ENCODE results near the gene PAIP2B. TPM values are rescaled to one million over a fixed set of nuclear protein-coding genes. Genes with fewer than 3 reads are reported as not detected.

PAIP2B gene
- total RNA-seq, 1 donor from 2014 or later, result 2.9 TPM

DNA sequence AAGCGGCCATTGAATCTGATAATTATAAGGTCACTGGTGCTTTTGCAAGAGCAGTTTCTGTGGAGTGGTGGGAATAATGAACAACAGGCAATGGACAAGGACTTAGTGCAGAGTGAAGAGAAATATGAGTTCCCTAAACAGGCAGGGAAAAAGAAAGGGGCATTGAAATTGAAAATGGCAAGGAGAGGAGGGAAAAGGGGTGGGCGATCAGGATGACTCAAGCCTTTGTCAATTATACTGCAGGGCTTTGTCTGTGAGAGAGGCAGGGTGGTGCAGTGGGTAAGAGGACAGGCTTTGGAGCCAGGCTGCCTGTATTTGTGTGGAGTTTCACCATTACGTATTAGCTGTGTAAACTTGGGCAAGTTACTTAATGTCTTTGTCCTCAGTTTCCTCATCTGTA is 29.5 kb upstream of the PAIP2B start:
- Histone ChIP-seq H3K27me3 (ENCODE audit: control insufficient read depth, insufficient read depth, low read length) (no peaks in the 10 kb centered on the region), H3K4me3 (ENCODE audit: low read depth, low read length) (no peak overlapping the region), H3K36me3 (ENCODE audit: control insufficient read depth, insufficient read depth, low read length) (no peaks in the 10 kb centered on the region)
- DNase-seq (ENCODE audit: low read depth), result no peak
- TF ChIP-seq, protein P1, sequence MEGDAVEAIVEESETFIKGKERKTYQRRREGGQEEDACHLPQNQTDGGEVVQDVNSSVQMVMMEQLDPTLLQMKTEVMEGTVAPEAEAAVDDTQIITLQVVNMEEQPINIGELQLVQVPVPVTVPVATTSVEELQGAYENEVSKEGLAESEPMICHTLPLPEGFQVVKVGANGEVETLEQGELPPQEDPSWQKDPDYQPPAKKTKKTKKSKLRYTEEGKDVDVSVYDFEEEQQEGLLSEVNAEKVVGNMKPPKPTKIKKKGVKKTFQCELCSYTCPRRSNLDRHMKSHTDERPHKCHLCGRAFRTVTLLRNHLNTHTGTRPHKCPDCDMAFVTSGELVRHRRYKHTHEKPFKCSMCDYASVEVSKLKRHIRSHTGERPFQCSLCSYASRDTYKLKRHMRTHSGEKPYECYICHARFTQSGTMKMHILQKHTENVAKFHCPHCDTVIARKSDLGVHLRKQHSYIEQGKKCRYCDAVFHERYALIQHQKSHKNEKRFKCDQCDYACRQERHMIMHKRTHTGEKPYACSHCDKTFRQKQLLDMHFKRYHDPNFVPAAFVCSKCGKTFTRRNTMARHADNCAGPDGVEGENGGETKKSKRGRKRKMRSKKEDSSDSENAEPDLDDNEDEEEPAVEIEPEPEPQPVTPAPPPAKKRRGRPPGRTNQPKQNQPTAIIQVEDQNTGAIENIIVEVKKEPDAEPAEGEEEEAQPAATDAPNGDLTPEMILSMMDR (IDR thresholded peaks at IDR 0.05; ENCODE audit: insufficient read depth, low read length, poor library complexity, severe bottlenecking), result no peak

DNA sequence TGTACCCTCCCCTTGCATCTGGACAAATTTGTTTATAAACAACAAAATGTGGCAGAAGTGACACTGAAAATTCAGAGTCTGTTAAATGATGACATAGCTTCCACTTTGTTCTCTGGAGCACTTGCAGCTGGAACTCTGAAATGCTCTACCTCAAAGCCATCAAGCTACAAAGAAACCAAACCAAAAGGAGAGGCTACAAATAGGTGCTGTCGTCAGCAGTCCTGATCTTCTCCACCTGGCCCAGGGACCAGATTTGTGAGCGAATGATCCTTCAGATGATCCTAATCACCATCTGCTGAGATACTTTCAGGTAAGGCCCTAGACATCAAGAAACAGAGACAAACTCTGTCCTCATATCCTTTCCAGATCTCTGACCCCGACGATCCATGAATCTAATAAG is 27.9 kb upstream of the PAIP2B start:
- Histone ChIP-seq H3K36me3 (ENCODE audit: control insufficient read depth, insufficient read depth, low read length) (no peaks in the 10 kb centered on the region), H3K27me3 (ENCODE audit: control insufficient read depth, insufficient read depth, low read length) (no peaks in the 10 kb centered on the region), H3K4me3 (ENCODE audit: low read depth, low read length) (no peak overlapping the region)
- no peak for DNase-seq (ENCODE audit: low read depth)
- TF ChIP-seq, protein P1 (IDR thresholded peaks at IDR 0.05; ENCODE audit: insufficient read depth, low read length, poor library complexity, severe bottlenecking), result no peak

DNA sequence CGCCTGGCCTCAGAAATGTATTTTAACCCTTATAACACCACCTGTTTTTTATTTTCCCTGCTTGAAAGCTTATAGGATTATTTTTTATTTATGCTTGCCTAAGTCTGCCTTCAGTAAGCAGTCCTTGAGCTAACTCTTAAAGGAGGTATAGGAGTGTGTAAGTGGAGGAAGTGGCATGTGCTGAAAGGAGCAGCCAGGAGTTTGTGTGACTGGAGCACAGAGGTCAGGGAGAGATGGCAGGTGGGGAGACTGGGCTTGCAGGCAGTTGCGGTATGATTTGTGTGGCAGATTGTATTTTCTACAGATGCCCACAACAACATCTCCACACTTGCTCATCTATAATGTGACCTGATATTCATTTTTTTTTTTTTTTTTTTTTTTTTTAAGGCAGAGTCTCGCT is 27.2 kb upstream of the PAIP2B start:
- Histone ChIP-seq H3K4me3 (ENCODE audit: low read depth, low read length) (no peak overlapping the region), H3K36me3 (ENCODE audit: control insufficient read depth, insufficient read depth, low read length) (no peaks in the 10 kb centered on the region), H3K27me3 (ENCODE audit: control insufficient read depth, insufficient read depth, low read length) (no peaks in the 10 kb centered on the region)
- no peak for DNase-seq (ENCODE audit: low read depth)
- TF ChIP-seq, protein P1 (IDR thresholded peaks at IDR 0.05; ENCODE audit: insufficient read depth, low read length, poor library complexity, severe bottlenecking), result no peak

DNA sequence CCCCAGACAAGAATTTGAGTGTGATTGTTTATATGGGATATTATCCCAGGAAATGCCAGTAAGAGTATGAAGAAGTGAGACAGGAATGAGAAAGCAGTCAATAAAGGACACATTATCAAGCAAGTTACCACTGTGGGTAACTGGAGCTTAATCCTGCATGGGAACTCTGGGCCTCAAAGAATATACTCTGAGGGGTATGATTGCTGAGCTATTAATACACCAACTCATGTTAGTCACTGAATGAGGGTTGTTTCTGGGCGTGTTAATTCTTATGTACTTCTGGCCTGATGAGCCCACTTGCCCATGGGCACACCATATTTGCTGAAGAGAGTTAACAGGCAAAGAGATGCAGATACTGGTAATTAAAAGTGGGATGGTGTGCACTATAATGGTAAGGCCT is 26.6 kb upstream of the PAIP2B start:
- Histone ChIP-seq H3K36me3 (ENCODE audit: control insufficient read depth, insufficient read depth, low read length) (no peaks in the 10 kb centered on the region), H3K27me3 (ENCODE audit: control insufficient read depth, insufficient read depth, low read length) (no peaks in the 10 kb centered on the region), H3K4me3 (ENCODE audit: low read depth, low read length) (no peak overlapping the region)
- DNase-seq (ENCODE audit: low read depth), result no peak
- TF ChIP-seq, protein P1 (IDR thresholded peaks at IDR 0.05; ENCODE audit: insufficient read depth, low read length, poor library complexity, severe bottlenecking), result no peak

DNA sequence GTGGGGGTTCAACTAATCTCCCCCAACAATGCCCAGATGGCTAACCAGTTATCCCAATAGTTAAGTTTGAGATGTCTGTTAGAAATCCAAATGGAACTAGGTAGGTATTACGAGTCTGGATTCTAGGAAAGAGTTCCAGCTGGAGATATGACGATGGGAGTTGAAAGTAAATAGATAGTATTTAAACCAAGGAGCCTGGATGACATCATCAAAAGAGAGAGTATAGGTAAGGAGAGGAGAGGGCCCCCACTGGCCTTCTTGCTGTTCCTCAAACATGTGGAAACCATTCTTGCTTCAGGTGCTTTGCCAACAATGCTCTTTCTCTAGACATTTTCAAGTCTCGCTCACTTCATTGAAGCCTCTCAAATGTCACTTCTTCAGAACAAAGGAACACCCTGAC is 26.0 kb upstream of the PAIP2B start:
- TF ChIP-seq, protein P1 (IDR thresholded peaks at IDR 0.05; ENCODE audit: insufficient read depth, low read length, poor library complexity, severe bottlenecking), result no peak
- H3K27me3 ChIP-seq (ENCODE audit: control insufficient read depth, insufficient read depth, low read length), result no peaks in the 10 kb centered on the region
- H3K36me3 ChIP-seq (ENCODE audit: control insufficient read depth, insufficient read depth, low read length), result no peaks in the 10 kb centered on the region

DNA sequence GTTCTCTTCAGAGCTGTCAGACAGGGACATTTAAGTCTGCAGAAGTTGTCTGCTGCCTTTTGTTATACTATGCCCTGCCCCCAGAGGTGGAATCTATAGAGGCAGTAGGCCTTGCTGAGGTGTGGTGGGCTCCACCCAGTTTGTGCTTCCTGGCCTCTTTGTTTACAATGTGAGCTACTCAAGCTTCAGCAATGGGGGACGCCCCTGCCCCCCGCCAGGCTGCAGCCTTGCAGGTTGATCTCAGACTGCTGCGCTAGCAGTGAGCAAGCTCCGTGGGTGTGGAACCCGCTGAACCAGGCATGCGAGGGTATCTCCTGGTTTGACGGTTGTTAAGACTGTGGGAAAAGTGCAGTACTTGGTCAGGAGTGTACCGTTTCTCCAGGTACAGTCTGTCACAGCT is 24.0 kb upstream of the PAIP2B start:
- no peak for DNase-seq (ENCODE audit: low read depth)
- H3K27me3 ChIP-seq (ENCODE audit: control insufficient read depth, insufficient read depth, low read length), result no peaks in the 10 kb centered on the region
- TF ChIP-seq, protein P1 (IDR thresholded peaks at IDR 0.05; ENCODE audit: insufficient read depth, low read length, poor library complexity, severe bottlenecking), result no peak
- no peak overlapping the region for H3K4me3 ChIP-seq (ENCODE audit: low read depth, low read length)
- no peaks in the 10 kb centered on the region for H3K36me3 ChIP-seq (ENCODE audit: control insufficient read depth, insufficient read depth, low read length)

More for the DNA sequence above, 26.0 kb upstream of the PAIP2B start:
- no peak overlapping the region for H3K4me3 ChIP-seq (ENCODE audit: low read depth, low read length)
- no peak for DNase-seq (ENCODE audit: low read depth)
